GM19025 (cell line): ENCODE results near the gene TMEM135.
"Not testable (repeated sequence)": the region's sequence is repeated elsewhere in the genome, so short reads cannot be mapped to it uniquely, and the experiment has no call there.

ENCODE experiments used
- ATAC-seq: cut with Tn5 transposase; IDR thresholded peaks from one replicate; pipeline ENCODE4 v1.9.1; 2021; ENCODE audit warnings: mild to moderate bottlenecking, low read depth, moderate library complexity; ENCODE audit not compliant: unreplicated experiment

The TMEM135 gene

GRCh38 chr11:87187930-87188329 is 150.2 kb downstream of the TMEM135 start:
- no peak for ATAC-seq

GRCh38 chr11:87188396-87188795 is 150.7 kb downstream of the TMEM135 start:
- ATAC-seq, result not testable (repeated sequence)

- not testable (repeated sequence) for ATAC-seq
Measured at GRCh38 chr11:87188921-87189320, 151.2 kb downstream of the TMEM135 start.

GRCh38 chr11:87190071-87190470 is 152.3 kb downstream of the TMEM135 start:
- ATAC-seq, result no peak

GRCh38 chr11:87193756-87194470 is 156.2 kb downstream of the TMEM135 start:
- no peak for ATAC-seq

GRCh38 chr11:87194985-87195820 is 157.5 kb downstream of the TMEM135 start:
- no peak for ATAC-seq

GRCh38 chr11:87198266-87198881 is 160.6 kb downstream of the TMEM135 start:
- no peak for ATAC-seq

GRCh38 chr11:87201376-87201775 is 163.6 kb downstream of the TMEM135 start:
- ATAC-seq, result no peak

GRCh38 chr11:87203907-87204602 is 166.3 kb downstream of the TMEM135 start:
- ATAC-seq, result no peak

- no peak for ATAC-seq
Measured at GRCh38 chr11:87212891-87213290, 175.2 kb downstream of the TMEM135 start.

GRCh38 chr11:87213444-87213843 is 175.7 kb downstream of the TMEM135 start:
- no peak for ATAC-seq

- ATAC-seq, result no peak
Measured at GRCh38 chr11:87215236-87215635, 177.5 kb downstream of the TMEM135 start.

- no peak for ATAC-seq
Measured at GRCh38 chr11:87219266-87219665, 181.5 kb downstream of the TMEM135 start.

GRCh38 chr11:87223816-87224215 is 186.1 kb downstream of the TMEM135 start:
- no peak for ATAC-seq

GRCh38 chr11:87224486-87224885 is 186.8 kb downstream of the TMEM135 start:
- ATAC-seq, result no peak

- no peak for ATAC-seq
Measured at GRCh38 chr11:87228820-87229219, 191.1 kb downstream of the TMEM135 start.

- no peak for ATAC-seq
Measured at GRCh38 chr11:87230995-87231394, 193.3 kb downstream of the TMEM135 start.

- ATAC-seq, result no peak
Measured at GRCh38 chr11:87232320-87232719, 194.6 kb downstream of the TMEM135 start.

- ATAC-seq, result no peak
Measured at GRCh38 chr11:87235366-87235765, 197.6 kb downstream of the TMEM135 start.

GRCh38 chr11:87236368-87236767 is 198.6 kb downstream of the TMEM135 start:
- ATAC-seq, result no peak

GRCh38 chr11:87239001-87239400 is 201.3 kb downstream of the TMEM135 start:
- no peak for ATAC-seq
